Neuronal stem cell (in vitro differentiated cells): Measurements from ENCODE around the gene FADS3.

Source experiments
- DNase-seq: peaks from one replicate; pipeline ENCODE4 v3.0.0-alpha.2; 2013; ENCODE audit warnings: low spot score
- H2AFZ ChIP-seq: one replicate; pipeline ENCODE4 v1.6.1; 2013; ENCODE audit warnings: mild to moderate bottlenecking, low read length, inconsistent platforms
- H2AK5ac ChIP-seq: 2 replicates; pipeline ENCODE4 v1.6.1; 2013; ENCODE audit warnings: low read depth, mild to moderate bottlenecking, inconsistent platforms, low read length, moderate library complexity, mixed read lengths
- H2BK120ac ChIP-seq: 2 replicates; pipeline ENCODE4 v1.6.1; 2013; ENCODE audit warnings: low read depth, mild to moderate bottlenecking, inconsistent platforms, low read length, moderate library complexity, mixed read lengths
- H2BK12ac ChIP-seq: one replicate; pipeline ENCODE4 v1.6.1; 2013; ENCODE audit warnings: low read length, inconsistent platforms
- H2BK15ac ChIP-seq: 2 replicates; pipeline ENCODE4 v1.6.1; 2013; ENCODE audit warnings: mild to moderate bottlenecking, low read length, inconsistent platforms, mixed read lengths
- H2BK5ac ChIP-seq: one replicate; pipeline ENCODE4 v1.6.1; 2013; ENCODE audit warnings: inconsistent platforms, mild to moderate bottlenecking, low read length, moderate library complexity
- H3K14ac ChIP-seq: one replicate; pipeline ENCODE4 v1.6.1; 2013; ENCODE audit warnings: low read length, inconsistent platforms
- H3K18ac ChIP-seq: 2 replicates; pipeline ENCODE4 v1.6.1; 2013; ENCODE audit warnings: low read length, inconsistent platforms
- H3K23ac ChIP-seq: 2 replicates; pipeline ENCODE4 v1.6.1; 2013; ENCODE audit warnings: low read depth, mild to moderate bottlenecking, mixed read lengths, low read length, inconsistent platforms; ENCODE audit not compliant: poor library complexity
- H3K27ac ChIP-seq: replicated peaks from 3 replicates; pipeline ENCODE4 v1.5.1; 2013; ENCODE audit warnings: low read length, inconsistent platforms
- H3K27me3 ChIP-seq, 3 experiments: 2 replicates each; pipeline ENCODE4 v1.6.1; 2013; ENCODE audit warnings: low read length in 3 of 3, mild to moderate bottlenecking in 2 of 3, inconsistent platforms in 1 of 3, low read depth in 1 of 3, mixed read lengths in 1 of 3, moderate library complexity in 1 of 3; ENCODE audit not compliant: control insufficient read depth in 3 of 3, insufficient read depth in 3 of 3
- H3K36me3 ChIP-seq, 2 donors: replicated peaks in 1 of 2; 2 replicates each; pipeline ENCODE4 v1.6.1; 2013; ENCODE audit warnings: low read length in 2 of 2; ENCODE audit not compliant: control insufficient read depth in 2 of 2, insufficient read depth in 2 of 2
- H3K4ac ChIP-seq: 2 replicates; pipeline ENCODE4 v1.6.1; 2013; ENCODE audit warnings: inconsistent platforms, mild to moderate bottlenecking, low read length, moderate library complexity
- H3K4me1 ChIP-seq, 2 donors: 1 replicate in 1 of 2; 2 replicates in 1 of 2; pipeline ENCODE4 v1.6.1; 2013; ENCODE audit warnings: low read length in 2 of 2, low read depth in 1 of 2; ENCODE audit not compliant: control insufficient read depth in 2 of 2, insufficient read depth in 1 of 2
- H3K4me2 ChIP-seq: one replicate; pipeline ENCODE4 v1.6.1; 2013; ENCODE audit warnings: mild to moderate bottlenecking, low read length, inconsistent platforms; ENCODE audit not compliant: insufficient read depth, poor library complexity, severe bottlenecking
- H3K4me3 ChIP-seq, 2 donors: 2 replicates each; pipeline ENCODE4 v1.5.1; 2013; ENCODE audit warnings: low read length in 2 of 2, mild to moderate bottlenecking in 2 of 2, inconsistent platforms in 1 of 2, moderate library complexity in 1 of 2
- H3K79me1 ChIP-seq: one replicate; pipeline ENCODE4 v1.6.1; 2013; ENCODE audit warnings: low read depth, mild to moderate bottlenecking, inconsistent platforms, low read length, moderate library complexity
- H3K9ac ChIP-seq: one replicate; pipeline ENCODE4 v1.6.1; 2013; ENCODE audit warnings: mild to moderate bottlenecking, low read depth, low read length, inconsistent platforms; ENCODE audit not compliant: poor library complexity
- H3K9me3 ChIP-seq, 2 donors: replicated peaks in 1 of 2; 2 replicates each; pipeline versions ENCODE3 to v1.6.1; 2013; ENCODE audit warnings: low read length in 2 of 2, mild to moderate bottlenecking in 2 of 2, inconsistent platforms in 1 of 2, low read depth in 1 of 2, mixed read lengths in 1 of 2, moderate library complexity in 1 of 2; ENCODE audit not compliant: control insufficient read depth in 2 of 2, insufficient read depth in 1 of 2
- H4K8ac ChIP-seq: one replicate; pipeline ENCODE4 v1.6.1; 2013; ENCODE audit warnings: low read depth, mild to moderate bottlenecking, inconsistent platforms, low read length, moderate library complexity
- H4K91ac ChIP-seq: one replicate; pipeline ENCODE4 v1.6.1; 2013; ENCODE audit warnings: low read length, low read depth, mild to moderate bottlenecking, inconsistent platforms; ENCODE audit not compliant: poor library complexity
- WGBS, 2 donors: extraction: QIAGEN DNeasy Blood & Tissue Kit; methylation state at CpG; one replicate each; pipeline ENCODE4 v1.1.7; 2013; ENCODE audit warnings: missing lambda C conversion rate in 2 of 2, mixed read lengths in 1 of 2; ENCODE audit not compliant: insufficient read length in 2 of 2, insufficient replicate concordance in 1 of 2; ENCODE audit errors: extremely low coverage in 2 of 2; 5-methylcytosine and 5-hydroxymethylcytosine counted together

The FADS3 gene

GRCh38 chr11:61863548-61864081, 27.7 kb downstream of the FADS3 start:
- H3K4me3 ChIP-seq = no peak overlapping the region
- H3K27me3 ChIP-seq = no peaks in the 10 kb centered on the region
- H3K36me3 ChIP-seq = peaks cover 69 to 86% of the 10 kb centered on the region in 2 donors
- no peak overlapping the region for H3K14ac ChIP-seq
- H2BK15ac ChIP-seq = no peak overlapping the region
- no peak overlapping the region for H3K4ac ChIP-seq
- peak overlapping the region; percentile 73 for H3K23ac ChIP-seq
- H3K9ac ChIP-seq = no peak overlapping the region
- no peak for DNase-seq
- H4K8ac ChIP-seq = no peak overlapping the region
- no peak overlapping the region for H3K18ac ChIP-seq
- H3K27ac ChIP-seq = no peak overlapping the region
- no peak overlapping the region for H2BK12ac ChIP-seq
- no peak overlapping the region for H4K91ac ChIP-seq
- H3K79me1 ChIP-seq = peaks cover 4% of the 10 kb centered on the region
- no peak overlapping the region for H2AK5ac ChIP-seq
- WGBS, 2 donors = no CpG with 5 or more reads among the region's 13 CpGs
- H2BK120ac ChIP-seq = no peak overlapping the region
- H2AFZ ChIP-seq = no peak overlapping the region
- H3K4me1 ChIP-seq = no peaks in the 10 kb centered on the region
- no peaks in the 10 kb centered on the region for H3K9me3 ChIP-seq
- no peak overlapping the region for H3K4me2 ChIP-seq
- no peak overlapping the region for H2BK5ac ChIP-seq

GRCh38 chr11:61862714-61863547, 28.4 kb downstream of the FADS3 start:
- H3K9ac ChIP-seq = no peak overlapping the region
- no peak overlapping the region for H3K18ac ChIP-seq
- H2BK120ac ChIP-seq = no peak overlapping the region
- no peak overlapping the region for H3K23ac ChIP-seq
- no peak overlapping the region for H3K4me3 ChIP-seq
- no peak overlapping the region for H2BK12ac ChIP-seq
- DNase-seq = no peak
- no peak overlapping the region for H4K91ac ChIP-seq
- no peak overlapping the region for H4K8ac ChIP-seq
- H3K4me1 ChIP-seq = no peaks in the 10 kb centered on the region
- no CpG with 5 or more reads among the region's 18 CpGs for WGBS, 2 donors
- no peak overlapping the region for H2AK5ac ChIP-seq
- H3K79me1 ChIP-seq = peaks cover 4% of the 10 kb centered on the region
- H3K4me2 ChIP-seq = no peak overlapping the region
- no peak overlapping the region for H2BK5ac ChIP-seq
- no peak overlapping the region for H3K27ac ChIP-seq
- no peak overlapping the region for H3K14ac ChIP-seq
- H3K4ac ChIP-seq = no peak overlapping the region
- peaks cover 69 to 93% of the 10 kb centered on the region in 2 donors for H3K36me3 ChIP-seq
- H3K9me3 ChIP-seq = no peaks in the 10 kb centered on the region
- H3K27me3 ChIP-seq = no peaks in the 10 kb centered on the region
- no peak overlapping the region for H2BK15ac ChIP-seq
- no peak overlapping the region for H2AFZ ChIP-seq

DNA sequence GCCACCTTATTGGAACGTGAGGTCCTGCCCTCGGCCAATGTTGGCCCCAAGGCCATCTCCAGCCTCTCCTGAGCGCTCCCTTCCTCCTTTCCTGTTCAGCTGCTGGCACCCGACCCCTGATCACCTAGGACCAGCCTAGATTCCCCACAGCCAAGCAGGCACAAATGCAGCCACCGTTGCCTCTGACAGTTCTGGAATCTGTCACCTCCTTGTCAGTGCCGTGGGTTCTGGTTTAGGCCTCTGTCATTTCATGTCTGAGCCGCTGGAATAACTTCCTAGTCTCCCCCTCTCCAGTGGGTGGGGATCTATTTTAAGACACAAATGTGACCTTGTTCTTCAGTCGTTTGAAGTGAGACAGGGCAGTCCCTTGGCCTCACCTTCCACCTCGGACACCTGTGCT, 29.7 kb downstream of the FADS3 start:
- DNase-seq = no peak
- Histone ChIP-seq H2BK15ac (no peak overlapping the region), H3K27ac (no peak overlapping the region), H2AK5ac (no peak overlapping the region), H3K23ac (peak overlapping the region; percentile 69), H3K9ac (peak overlapping the region; percentile 61), H3K4me2 (no peak overlapping the region), H3K18ac (no peak overlapping the region), H2BK12ac (no peak overlapping the region), H3K27me3 (no peaks in the 10 kb centered on the region), H2BK120ac (no peak overlapping the region), H3K36me3 (peaks cover 75 to 97% of the 10 kb centered on the region in 2 donors), H3K9me3 (no peaks in the 10 kb centered on the region), H3K4ac (no peak overlapping the region), H4K8ac (no peak overlapping the region), H3K79me1 (peaks cover 11% of the 10 kb centered on the region), H2AFZ (no peak overlapping the region), H4K91ac (no peak overlapping the region), H3K4me3 (no peak overlapping the region), H3K4me1 (no peaks in the 10 kb centered on the region), H2BK5ac (no peak overlapping the region), H3K14ac (no peak overlapping the region)
- WGBS, 2 donors = no CpG with 5 or more reads among the region's 9 CpGs

DNA sequence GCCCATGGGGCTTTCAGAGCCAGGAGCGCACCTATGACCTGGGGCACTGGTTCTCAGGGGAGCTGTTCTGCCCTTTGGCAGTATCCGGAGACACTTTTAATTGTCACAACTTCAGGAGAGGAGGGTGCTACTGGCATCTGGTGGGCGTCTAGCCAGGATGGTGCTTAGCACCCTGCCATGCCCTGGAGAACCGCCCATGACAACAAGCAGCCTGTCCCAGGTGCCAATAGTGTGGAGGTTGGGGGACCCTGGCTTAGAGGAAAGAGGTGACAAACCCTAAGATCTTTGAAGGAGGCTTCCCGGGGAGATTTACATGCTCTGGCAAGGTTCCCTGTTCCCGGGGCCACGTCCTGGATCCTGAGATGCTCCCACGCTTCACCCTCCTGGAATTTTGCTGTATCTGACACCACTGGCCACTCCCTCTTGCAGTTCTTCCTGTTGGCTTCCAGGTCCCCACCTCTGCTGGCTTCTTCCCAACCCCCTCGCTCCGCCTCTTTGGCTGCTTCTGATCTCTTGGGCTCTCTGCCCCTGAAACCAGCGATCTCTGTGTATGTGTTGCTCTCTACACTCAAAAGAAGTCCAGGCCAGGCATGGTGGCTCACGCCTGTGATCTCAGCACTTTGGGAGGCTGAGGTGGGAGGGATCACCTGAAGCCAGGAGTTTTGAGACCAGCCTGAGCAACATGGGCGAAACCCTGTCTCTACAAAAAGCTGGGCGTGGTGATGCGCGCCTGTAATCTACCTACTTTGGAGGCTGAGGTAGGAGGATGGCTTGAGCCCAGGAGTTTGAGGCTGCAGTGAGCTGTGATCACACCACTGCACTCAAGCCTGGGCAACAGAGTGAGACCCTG, 31.1 kb downstream of the FADS3 start:
- no peak overlapping the region for H2AFZ ChIP-seq

More for the DNA sequence above, 31.1 kb downstream of the FADS3 start:
- Histone ChIP-seq H2BK5ac (no peak overlapping the region), H3K23ac (no peak overlapping the region), H4K91ac (no peak overlapping the region), H2AK5ac (no peak overlapping the region), H3K4me2 (no peak overlapping the region), H3K4me1 (no peaks in the 10 kb centered on the region), H3K36me3 (peaks cover 76 to 97% of the 10 kb centered on the region in 2 donors), H3K9me3 (no peaks in the 10 kb centered on the region), H3K18ac (no peak overlapping the region), H3K79me1 (peaks cover 12% of the 10 kb centered on the region), H4K8ac (no peak overlapping the region), H3K27ac (no peak overlapping the region), H3K4me3 (no peak overlapping the region), H2BK15ac (no peak overlapping the region), H3K9ac (no peak overlapping the region), H2BK12ac (no peak overlapping the region), H3K27me3 (no peaks in the 10 kb centered on the region), H2BK120ac (no peak overlapping the region), H3K4ac (no peak overlapping the region), H3K14ac (no peak overlapping the region)
- DNase-seq = no peak
- WGBS, 2 donors = no CpG with 5 or more reads among the region's 16 CpGs
